ENCODE measurements around the gene NR4A1.

DNA sequence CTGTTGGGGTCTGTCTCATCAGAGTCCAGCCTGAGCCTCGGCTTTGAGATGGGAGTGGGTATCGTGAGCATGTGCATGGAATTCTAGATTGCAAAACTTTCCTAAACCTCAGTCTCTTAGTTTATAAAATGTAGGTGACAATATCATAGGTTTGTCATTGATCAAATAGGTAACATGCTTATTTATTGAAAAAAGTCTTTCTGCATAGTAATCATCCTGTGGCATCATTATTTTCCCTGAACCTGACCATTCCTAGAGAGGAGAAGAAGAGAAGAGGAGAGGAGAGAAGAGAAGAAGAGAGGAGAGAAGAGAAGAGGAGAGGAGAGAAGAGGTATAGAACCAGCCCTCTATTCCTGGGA is 32.4 kb downstream of the NR4A1 start:
- TF ChIP-seq, protein P1, sequence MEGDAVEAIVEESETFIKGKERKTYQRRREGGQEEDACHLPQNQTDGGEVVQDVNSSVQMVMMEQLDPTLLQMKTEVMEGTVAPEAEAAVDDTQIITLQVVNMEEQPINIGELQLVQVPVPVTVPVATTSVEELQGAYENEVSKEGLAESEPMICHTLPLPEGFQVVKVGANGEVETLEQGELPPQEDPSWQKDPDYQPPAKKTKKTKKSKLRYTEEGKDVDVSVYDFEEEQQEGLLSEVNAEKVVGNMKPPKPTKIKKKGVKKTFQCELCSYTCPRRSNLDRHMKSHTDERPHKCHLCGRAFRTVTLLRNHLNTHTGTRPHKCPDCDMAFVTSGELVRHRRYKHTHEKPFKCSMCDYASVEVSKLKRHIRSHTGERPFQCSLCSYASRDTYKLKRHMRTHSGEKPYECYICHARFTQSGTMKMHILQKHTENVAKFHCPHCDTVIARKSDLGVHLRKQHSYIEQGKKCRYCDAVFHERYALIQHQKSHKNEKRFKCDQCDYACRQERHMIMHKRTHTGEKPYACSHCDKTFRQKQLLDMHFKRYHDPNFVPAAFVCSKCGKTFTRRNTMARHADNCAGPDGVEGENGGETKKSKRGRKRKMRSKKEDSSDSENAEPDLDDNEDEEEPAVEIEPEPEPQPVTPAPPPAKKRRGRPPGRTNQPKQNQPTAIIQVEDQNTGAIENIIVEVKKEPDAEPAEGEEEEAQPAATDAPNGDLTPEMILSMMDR (IDR thresholded peaks at IDR 0.05; ENCODE audit: insufficient read depth, low read depth, low read length), result no peak
- no peak for TF ChIP-seq EZH2 (IDR thresholded peaks at IDR 0.05; ENCODE audit: insufficient read depth, low read length)

Data from astrocyte (in vitro differentiated cells and primary cell).